K562 (cell line): ENCODE measurements around the gene SERINC5. TPM values are rescaled to one million over a fixed set of nuclear protein-coding genes. Genes with fewer than 3 reads are reported as not detected.

Experiments
- ATAC-seq: fragments of 200-7000 bp; cut with Tn5 transposase; 3 replicates; pipeline ENCODE4 v1.9.1; 2020; ENCODE audit warnings: moderate library complexity
- BruUV-seq: library from RNA; stranded (reverse); fragments of 400-500 nt; replicated peaks from 2 replicates; lab custom pipeline; 2021; lab: Mats Ljungman, UMichigan
- CTCF ChIA-PET: fragments of 300-600 bp; formaldehyde crosslinking; extraction: SDS; loops from one replicate; lab custom pipeline; 2021; ENCODE audit warnings: low intra/inter-chr PET ratio; lab: Yijun Ruan, JAX
- POLR2A ChIA-PET: fragments of 300-600, 350-650 bp; sonication (Branson Sonifier 250); formaldehyde crosslinking; extraction: SDS; loops from one replicate; lab custom pipeline; 2021; ENCODE audit warnings: antibody characterized with exemption, inconsistent platforms; lab: Yijun Ruan, JAX
- DNase-seq, 4 experiments: peaks; one replicate each; pipeline versions ENCODE4 v3.0.0 to v3.0.0-alpha.2; 2011 to 2018; ENCODE audit warnings: low spot score in 3 of 4, mixed read lengths in 3 of 4; ENCODE audit errors: extremely low read depth in 1 of 4
- FAIRE-seq: peaks from 2 replicates; lab custom pipeline; 2011; peaks lifted over from hg19 to GRCh38; lab: Jason Lieb, UNC
- H2AFZ ChIP-seq: 2 replicates; pipeline ENCODE4 v1.6.0; 2011; ENCODE audit warnings: low read depth, low read length, control low read depth, inconsistent platforms
- H3K27ac ChIP-seq: fragments of 200-600 bp; 3 replicates; pipeline ENCODE4 v1.8.0; 2011; ENCODE audit warnings: low read depth, mild to moderate bottlenecking, control low read depth, inconsistent platforms, low read length, moderate library complexity, mixed read lengths; ENCODE audit errors: extremely low read depth
- H3K27me3 ChIP-seq, 2 experiments: fragments of 300-600 bp in 1 of 2; 2 replicates in 1 of 2; 3 replicates in 1 of 2; pipeline versions ENCODE4 v1.6.0 to v1.8.0; 2011; ENCODE audit warnings: inconsistent platforms in 2 of 2, low read length in 2 of 2, mild to moderate bottlenecking in 1 of 2, mixed read lengths in 1 of 2, moderate library complexity in 1 of 2; ENCODE audit not compliant: control insufficient read depth in 2 of 2, insufficient read depth in 2 of 2
- H3K36me3 ChIP-seq: fragments of 300-600 bp; 3 replicates; pipeline ENCODE4 v1.8.0; 2011; ENCODE audit warnings: mild to moderate bottlenecking, low read length, inconsistent platforms; ENCODE audit not compliant: control insufficient read depth, insufficient read depth
- H3K4me1 ChIP-seq, 2 experiments: fragments of 200-600 bp in 1 of 2; replicated peaks in 1 of 2; 2 replicates in 1 of 2; 3 replicates in 1 of 2; pipeline versions ENCODE4 v1.5.1 to v1.8.0; 2011; ENCODE audit warnings: inconsistent platforms in 2 of 2, low read length in 2 of 2, mild to moderate bottlenecking in 1 of 2, mixed read lengths in 1 of 2, moderate library complexity in 1 of 2; ENCODE audit not compliant: control insufficient read depth in 2 of 2, insufficient read depth in 2 of 2
- H3K4me2 ChIP-seq: 2 replicates; pipeline ENCODE4 v1.6.1; 2011; ENCODE audit warnings: low read length, control low read depth, inconsistent platforms, mixed read lengths; ENCODE audit not compliant: insufficient read depth
- H3K4me3 ChIP-seq: fragments of 200-600 bp; sonication (generic), shearing (Covaris generic); 2 replicates; pipeline ENCODE4 v1.5.1; 2016; ENCODE audit warnings: control low read depth, inconsistent platforms
- H3K79me2 ChIP-seq: fragments of 200-600 bp; 3 replicates; pipeline ENCODE4 v1.8.0; 2011; ENCODE audit warnings: low read length, inconsistent platforms; ENCODE audit not compliant: control insufficient read depth, insufficient read depth
- H3K9ac ChIP-seq, 2 experiments: 2 replicates each; pipeline versions ENCODE4 v1.6.0 to v1.6.1; 2011; ENCODE audit warnings: low read depth in 2 of 2, low read length in 2 of 2, control low read depth in 1 of 2, inconsistent platforms in 1 of 2, mild to moderate bottlenecking in 1 of 2, mixed read lengths in 1 of 2; ENCODE audit not compliant: insufficient read depth in 1 of 2
- H3K9me1 ChIP-seq: one replicate; pipeline ENCODE4 v1.6.0; 2011; ENCODE audit warnings: inconsistent platforms, mild to moderate bottlenecking, low read length, moderate library complexity; ENCODE audit not compliant: control insufficient read depth, insufficient read depth
- H3K9me3 ChIP-seq: replicated peaks from 2 replicates; pipeline ENCODE4 v1.5.1; 2011; ENCODE audit warnings: low read depth, low read length, inconsistent platforms; ENCODE audit not compliant: control insufficient read depth, insufficient read depth
- H4K20me1 ChIP-seq: replicated peaks from 2 replicates; pipeline ENCODE4 v1.6.1; 2011; ENCODE audit warnings: low read length, inconsistent platforms, mixed read lengths; ENCODE audit not compliant: control insufficient read depth, insufficient read depth
- CEBPZ ChIP-seq: fragments of 150-350 bp; IDR thresholded peaks from 2 replicates; pipeline ENCODE4 v1.6.1; 2014; ENCODE audit warnings: low read depth, mild to moderate bottlenecking, low read length, borderline replicate concordance
- HDAC6 ChIP-seq: IDR thresholded peaks from 2 replicates; pipeline ENCODE4 v1.6.1; 2012; ENCODE audit warnings: low read depth, mild to moderate bottlenecking, control low read depth, inconsistent platforms, low read length, moderate library complexity
- HMG20B ChIP-seq: fragments of 250-450 bp; sonication (Bioruptor Pico); IDR thresholded peaks from 2 replicates; pipeline ENCODE4 v1.5.0; 2021; ENCODE audit warnings: mild to moderate bottlenecking
- HNRNPUL1 ChIP-seq: fragments of 200-400 bp; formaldehyde crosslinking; IDR thresholded peaks from 2 replicates; pipeline ENCODE4 v1.6.1; 2017; ENCODE audit warnings: low read length
- SIN3B ChIP-seq: fragments of 450-650 bp; IDR thresholded peaks from 2 replicates; pipeline ENCODE4 v1.6.1; 2017; ENCODE audit warnings: low read depth, mild to moderate bottlenecking, moderate library complexity
- THAP12 ChIP-seq: fragments of 250-450 bp; sonication (Bioruptor Pico); IDR thresholded peaks from 2 replicates; pipeline ENCODE4 v1.9.0; 2021; ENCODE audit warnings: mild to moderate bottlenecking, inconsistent platforms
- THRB ChIP-seq: fragments of 450-650 bp; formaldehyde crosslinking; conservative IDR thresholded peaks from 2 replicates; pipeline ENCODE4 v1.4.0; 2022; ENCODE audit warnings: mild to moderate bottlenecking, missing genetic modification characterization
- ZBTB43 ChIP-seq: sonication (generic); formaldehyde crosslinking; IDR thresholded peaks from 2 replicates; pipeline ENCODE4 v1.8.0; 2023; ENCODE audit warnings: mild to moderate bottlenecking, missing genetic modification reagents
- ZC3H11A ChIP-seq: IDR thresholded peaks from 2 replicates; pipeline ENCODE4 v1.6.1; 2012; ENCODE audit warnings: low read depth, low read length, improper control_type of control experiment
- WGBS: fragments of 100-300 bp; shearing (Covaris generic); methylation state at CpG from one replicate; pipeline ENCODE4 v1.1.6; 2016; ENCODE audit warnings: low coverage, mixed read lengths; ENCODE audit not compliant: insufficient coverage; ENCODE audit errors: missing lambda C conversion rate; 5-methylcytosine and 5-hydroxymethylcytosine counted together
- in situ Hi-C: fragments of 300-500 bp; cut with MboI; formaldehyde crosslinking; loops from 4 replicates; pipeline ENCODE4 v1.15.0; 2018; ENCODE audit warnings: inconsistent platforms, mixed read lengths
- intact Hi-C: fragments of 100-400 bp; cut with micrococcal nuclease; formaldehyde crosslinking; loops from 2 replicates; pipeline ENCODE4 v1.14.2; 2022
- polyA plus RNA-seq, 8 experiments: library from polyadenylated mRNA; depleted of rRNA in 4 of 8; stranded (reverse) in 5 of 8; unstranded in 3 of 8; fragments of >200 nt; fragmentation: Nextera tagmentation in 2 of 8; fragmentation: Illumina TruSeq in 1 of 8; extraction: Ambion mirVana in 2 of 8; extraction: Trizol in 1 of 8; gene quantifications; 2 replicates each; pipeline versions ENCODE4 v1.2.1 to v1.2.3, GENCODE V29; 2011 to 2014; ENCODE audit warnings: inconsistent platforms in 1 of 8, missing spikeins in 1 of 8
- total RNA-seq, 7 experiments: library from RNA; depleted of rRNA in 6 of 7; stranded (reverse); fragments of >200 nt in 6 of 7; fragmentation: Illumina TruSeq in 2 of 7; extraction: Trizol in 2 of 7; gene quantifications; 2 replicates each; pipeline versions ENCODE4 v1.2.1 to v1.2.3, GENCODE V29; 2011 to 2021; ENCODE audit warnings: low replicate concordance in 1 of 7

SERINC5 gene
- total and polyA plus RNA-seq, 9 of the 15 experiments (the other 6 are each of a cell fraction or from before 2014, with no cell fraction given), result 1.4 to 7.9 (median 3.7) TPM

- POLR2A ChIA-PET, result no interaction called here
- no peak for DNase-seq
- H3K4me2 ChIP-seq, result no peak overlapping the region
- in situ Hi-C loops, result no loop called here
- no peak for FAIRE-seq
- no TSS peak for BruUV-seq
- H3K4me3 ChIP-seq, result no peak overlapping the region
- H3K9ac ChIP-seq, result no peak overlapping the region
- H4K20me1 ChIP-seq, result peaks cover 8% of the 10 kb centered on the region; the same call in 1 of the 2 replicates
- H3K27me3 ChIP-seq, result no peaks in the 10 kb centered on the region
- TF ChIP-seq THRB (no peak), THAP12 (CRISPR knock-in tag) (no peak), HNRNPUL1 (no peak), HMG20B (CRISPR knock-in tag) (no peak), HDAC6 (no peak), ZBTB43 (no peak), CEBPZ (no peak), ZC3H11A (no peak), SIN3B (no peak)
- TF ChIP-seq, all 486 proteins: peak for 0
- CTCF ChIA-PET, result no interaction called here
- Histone ChIP-seq H3K79me2 (no peaks in the 10 kb centered on the region), H3K9me3 (no peaks in the 10 kb centered on the region), H2AFZ (no peak overlapping the region), H3K27ac (no peak overlapping the region), H3K9me1 (no peaks in the 10 kb centered on the region), H3K4me1 (no peaks in the 10 kb centered on the region; a peak in 2 of 5 replicates), H3K36me3 (no peaks in the 10 kb centered on the region)
- 27% methylated on average over 8 of the region's 8 CpGs for WGBS
- no peak for ATAC-seq
- intact Hi-C loops, result no loop called here
These were observed 39.8 kb downstream of the SERINC5 start for GRCh38 chr5:80216096-80216495.
